ENCODE data around the gene KLHL22. TPM values are rescaled to one million over a fixed set of nuclear protein-coding genes. Genes with fewer than 3 reads are reported as not detected.

The KLHL22 gene
- total RNA-seq, 2 experiments from 2014 or later, result 24.1 to 27.7 TPM

- ATAC-seq (ENCODE audit: poor library complexity), result no peak
- H3K9me3 Mint-ChIP-seq, result no peaks in the 10 kb centered on the region
- Histone ChIP-seq H3K27me3 (ENCODE audit: control insufficient read depth in 1 of 2, insufficient read depth in 2 of 2, low read length in 2 of 2) (no peaks in the 10 kb centered on the region), H3K36me3 (ENCODE audit: insufficient read depth, low read length) (peaks cover 36% of the 10 kb centered on the region), H3K4me1 (ENCODE audit: insufficient read depth, low read length) (peaks cover 53% of the 10 kb centered on the region), H3K27ac (ENCODE audit: low read depth in 1 of 2, low read length in 2 of 2) (no peak overlapping the region), H3K9me3 (ENCODE audit: control insufficient read depth in 1 of 2, insufficient read depth in 1 of 2, low read length in 2 of 2) (no peaks in the 10 kb centered on the region), H3K4me3 (ENCODE audit: low read length) (no peak overlapping the region)
- CTCF ChIA-PET, result interaction anchor here (1.2 to 2.1 kb wide), 3 partner anchors 15 to 38 kb away, joined by 4 to 7 read pairs (median 7); partner anchors contain the start of gene MED15
- TF ChIP-seq, protein P1, sequence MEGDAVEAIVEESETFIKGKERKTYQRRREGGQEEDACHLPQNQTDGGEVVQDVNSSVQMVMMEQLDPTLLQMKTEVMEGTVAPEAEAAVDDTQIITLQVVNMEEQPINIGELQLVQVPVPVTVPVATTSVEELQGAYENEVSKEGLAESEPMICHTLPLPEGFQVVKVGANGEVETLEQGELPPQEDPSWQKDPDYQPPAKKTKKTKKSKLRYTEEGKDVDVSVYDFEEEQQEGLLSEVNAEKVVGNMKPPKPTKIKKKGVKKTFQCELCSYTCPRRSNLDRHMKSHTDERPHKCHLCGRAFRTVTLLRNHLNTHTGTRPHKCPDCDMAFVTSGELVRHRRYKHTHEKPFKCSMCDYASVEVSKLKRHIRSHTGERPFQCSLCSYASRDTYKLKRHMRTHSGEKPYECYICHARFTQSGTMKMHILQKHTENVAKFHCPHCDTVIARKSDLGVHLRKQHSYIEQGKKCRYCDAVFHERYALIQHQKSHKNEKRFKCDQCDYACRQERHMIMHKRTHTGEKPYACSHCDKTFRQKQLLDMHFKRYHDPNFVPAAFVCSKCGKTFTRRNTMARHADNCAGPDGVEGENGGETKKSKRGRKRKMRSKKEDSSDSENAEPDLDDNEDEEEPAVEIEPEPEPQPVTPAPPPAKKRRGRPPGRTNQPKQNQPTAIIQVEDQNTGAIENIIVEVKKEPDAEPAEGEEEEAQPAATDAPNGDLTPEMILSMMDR (IDR thresholded peaks at IDR 0.05), result no peak
- H3K27me3 Mint-ChIP-seq, result no peaks in the 10 kb centered on the region
- no peak for DNase-seq
- intact Hi-C loops (cut with DNase I, micrococcal nuclease), result no loop called here
- POLR2A ChIA-PET, result interaction anchor here (0.9 to 1.2 kb wide), 2 partner anchors 23 to 41 kb away, joined by 3 read pairs; no protein-coding TSS in a partner anchor
- no peak overlapping the region for H3K4me3 Mint-ChIP-seq
- peak overlapping the region; percentile 52 for H3K27ac Mint-ChIP-seq
- H3K4me1 Mint-ChIP-seq (ENCODE audit: low read depth), result peaks cover 65% of the 10 kb centered on the region
- peaks cover 58% of the 10 kb centered on the region for H3K36me3 Mint-ChIP-seq (ENCODE audit: low read depth)
Observed at GRCh38 chr22:20526305-20526627, 30.7 kb upstream of the KLHL22 start.

DNA sequence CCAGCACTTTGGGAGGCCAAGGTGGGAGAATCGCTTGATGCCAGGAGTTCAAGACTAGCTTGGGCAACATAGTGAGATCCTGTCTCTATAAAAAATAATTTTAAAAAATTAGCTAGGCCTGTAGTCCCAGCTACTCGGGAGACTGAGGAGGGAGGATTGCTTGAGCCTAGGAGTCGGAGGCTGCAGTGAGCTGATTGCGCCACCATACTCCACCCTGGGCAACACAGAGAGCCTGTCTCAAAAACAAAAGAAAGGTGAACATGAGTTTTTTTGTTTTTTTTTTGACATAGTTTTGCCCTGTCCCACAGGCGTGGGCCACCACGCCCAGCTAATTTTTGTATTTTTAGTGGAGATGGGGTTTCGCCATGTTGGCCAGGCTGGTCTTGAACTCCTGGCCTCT, 29.5 kb upstream of the KLHL22 start:
- ATAC-seq (ENCODE audit: poor library complexity) (no peak), DNase-seq (no peak)
- peaks cover 48% of the 10 kb centered on the region for H3K4me1 ChIP-seq (ENCODE audit: insufficient read depth, low read length)
- TF ChIP-seq, protein P1 (IDR thresholded peaks at IDR 0.05), result no peak
- H3K36me3 ChIP-seq (ENCODE audit: insufficient read depth, low read length), result peaks cover 37% of the 10 kb centered on the region
- ChIA-PET CTCF (interaction anchor here (2.1 to 2.6 kb wide), 3 partner anchors 17 to 42 kb away, joined by 6 to 20 read pairs (median 7); partner anchors contain the start of gene MED15), POLR2A (interaction anchor here (2.1 to 3.4 kb wide), 3 partner anchors 33 to 44 kb away, joined by 6 to 17 read pairs (median 9); no protein-coding TSS in a partner anchor)
- no peaks in the 10 kb centered on the region for H3K9me3 Mint-ChIP-seq
- H3K27ac Mint-ChIP-seq, result peak overlapping the region; percentile 74
- peaks cover 59% of the 10 kb centered on the region for H3K36me3 Mint-ChIP-seq (ENCODE audit: low read depth)
- H3K27ac ChIP-seq (ENCODE audit: low read depth in 1 of 2, low read length in 2 of 2), result no peak overlapping the region
- no peaks in the 10 kb centered on the region for H3K27me3 ChIP-seq (ENCODE audit: control insufficient read depth in 1 of 2, insufficient read depth in 2 of 2, low read length in 2 of 2)
- H3K27me3 Mint-ChIP-seq, result no peaks in the 10 kb centered on the region
- H3K4me3 ChIP-seq (ENCODE audit: low read length), result no peak overlapping the region
- no peak overlapping the region for H3K4me3 Mint-ChIP-seq
- H3K9me3 ChIP-seq (ENCODE audit: control insufficient read depth in 1 of 2, insufficient read depth in 1 of 2, low read length in 2 of 2), result no peaks in the 10 kb centered on the region
- intact Hi-C loops (cut with DNase I, micrococcal nuclease), result no loop called here
- peaks cover 61% of the 10 kb centered on the region for H3K4me1 Mint-ChIP-seq (ENCODE audit: low read depth)

DNA sequence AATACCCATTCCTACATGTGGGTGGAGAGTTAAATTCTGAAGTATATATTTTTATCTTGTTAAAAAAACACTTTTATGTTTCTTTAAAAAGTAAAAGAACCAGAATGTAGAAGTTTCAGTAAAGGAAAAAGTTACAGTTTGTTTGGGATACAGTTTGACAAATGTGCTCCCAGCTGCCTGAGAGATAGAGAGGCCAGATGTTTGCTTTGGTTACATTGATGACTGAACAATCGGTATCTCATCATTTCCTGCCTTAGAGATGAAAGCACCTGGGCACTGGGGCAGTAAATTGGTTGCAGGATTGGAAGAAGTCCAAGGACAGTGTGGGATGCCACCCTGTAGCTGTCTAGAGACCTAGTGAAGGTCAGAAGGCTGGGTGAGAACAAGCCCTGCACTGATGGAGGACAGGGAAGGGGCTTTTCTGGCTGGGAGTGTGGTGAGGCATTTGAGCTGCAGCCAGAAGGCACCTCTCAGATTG, 28.4 kb upstream of the KLHL22 start:
- no peaks in the 10 kb centered on the region for H3K27me3 Mint-ChIP-seq
- no peak overlapping the region for H3K4me3 ChIP-seq (ENCODE audit: low read length)
- POLR2A ChIA-PET, result interaction anchor here (0.6 to 3.4 kb wide), 10 partner anchors 11 to 393 kb away, joined by 3 to 17 read pairs (median 6); partner anchors contain the start of gene MED15
- peak overlapping the region; percentile 74 for H3K27ac Mint-ChIP-seq
- H3K36me3 ChIP-seq (ENCODE audit: insufficient read depth, low read length), result peaks cover 47% of the 10 kb centered on the region
- DNase-seq (peak in 5 of 14 experiments; percentile 16 to 67 (median 37)), ATAC-seq (ENCODE audit: poor library complexity) (peak; percentile 59)
- H3K4me1 ChIP-seq (ENCODE audit: insufficient read depth, low read length), result peaks cover 55% of the 10 kb centered on the region
- no peaks in the 10 kb centered on the region for H3K27me3 ChIP-seq (ENCODE audit: control insufficient read depth in 1 of 2, insufficient read depth in 2 of 2, low read length in 2 of 2)
- intact Hi-C loops (cut with DNase I, micrococcal nuclease), result loop anchor here in 1 of 2 experiments (5.0 kb wide), 1 partner anchor 43 kb away; no protein-coding TSS in a partner anchor
- CTCF ChIA-PET, result interaction anchor here (1.5 to 2.6 kb wide), 4 partner anchors 12 to 43 kb away, joined by 3 to 20 read pairs (median 6); no protein-coding TSS in a partner anchor
- no peaks in the 10 kb centered on the region for H3K9me3 Mint-ChIP-seq
- H3K9me3 ChIP-seq (ENCODE audit: control insufficient read depth in 1 of 2, insufficient read depth in 1 of 2, low read length in 2 of 2), result no peaks in the 10 kb centered on the region
- H3K27ac ChIP-seq (ENCODE audit: low read depth in 1 of 2, low read length in 2 of 2), result peak overlapping the region in 1 of 2 donors; percentile 42
- H3K36me3 Mint-ChIP-seq (ENCODE audit: low read depth), result peaks cover 67% of the 10 kb centered on the region
- TF ChIP-seq, protein P1 (IDR thresholded peaks at IDR 0.05), result no peak
- H3K4me1 Mint-ChIP-seq (ENCODE audit: low read depth), result peaks cover 65% of the 10 kb centered on the region
- H3K4me3 Mint-ChIP-seq, result peak overlapping the region; percentile 68
